Measurements from ENCODE around the gene DENND2D. TPM values are rescaled to one million over a fixed set of nuclear protein-coding genes. Genes with fewer than 3 reads are reported as not detected.

The DENND2D gene
- total RNA-seq, 1 donor from 2014 or later = 1.8 TPM

- no peaks in the 10 kb centered on the region for H3K9me3 ChIP-seq (replicated peaks)
- H3K27me3 ChIP-seq (ENCODE audit: low read depth) = peaks cover 31% of the 10 kb centered on the region
- peak overlapping the region; percentile 29 for H3K4me3 ChIP-seq
- no peak for DNase-seq
- no peaks in the 10 kb centered on the region for H3K36me3 ChIP-seq
- intact Hi-C loops (cut with micrococcal nuclease) = no loop called here
- H3K27ac ChIP-seq (replicated peaks) = peak overlapping the region; percentile 46
- TF ChIP-seq, protein P1, sequence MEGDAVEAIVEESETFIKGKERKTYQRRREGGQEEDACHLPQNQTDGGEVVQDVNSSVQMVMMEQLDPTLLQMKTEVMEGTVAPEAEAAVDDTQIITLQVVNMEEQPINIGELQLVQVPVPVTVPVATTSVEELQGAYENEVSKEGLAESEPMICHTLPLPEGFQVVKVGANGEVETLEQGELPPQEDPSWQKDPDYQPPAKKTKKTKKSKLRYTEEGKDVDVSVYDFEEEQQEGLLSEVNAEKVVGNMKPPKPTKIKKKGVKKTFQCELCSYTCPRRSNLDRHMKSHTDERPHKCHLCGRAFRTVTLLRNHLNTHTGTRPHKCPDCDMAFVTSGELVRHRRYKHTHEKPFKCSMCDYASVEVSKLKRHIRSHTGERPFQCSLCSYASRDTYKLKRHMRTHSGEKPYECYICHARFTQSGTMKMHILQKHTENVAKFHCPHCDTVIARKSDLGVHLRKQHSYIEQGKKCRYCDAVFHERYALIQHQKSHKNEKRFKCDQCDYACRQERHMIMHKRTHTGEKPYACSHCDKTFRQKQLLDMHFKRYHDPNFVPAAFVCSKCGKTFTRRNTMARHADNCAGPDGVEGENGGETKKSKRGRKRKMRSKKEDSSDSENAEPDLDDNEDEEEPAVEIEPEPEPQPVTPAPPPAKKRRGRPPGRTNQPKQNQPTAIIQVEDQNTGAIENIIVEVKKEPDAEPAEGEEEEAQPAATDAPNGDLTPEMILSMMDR (IDR thresholded peaks at IDR 0.05; ENCODE audit: borderline replicate concordance) = no peak
- H3K4me1 ChIP-seq = peaks cover 20% of the 10 kb centered on the region
Measured at GRCh38 chr1:111200802-111201161, 336 bp upstream of the DENND2D start.

DNA sequence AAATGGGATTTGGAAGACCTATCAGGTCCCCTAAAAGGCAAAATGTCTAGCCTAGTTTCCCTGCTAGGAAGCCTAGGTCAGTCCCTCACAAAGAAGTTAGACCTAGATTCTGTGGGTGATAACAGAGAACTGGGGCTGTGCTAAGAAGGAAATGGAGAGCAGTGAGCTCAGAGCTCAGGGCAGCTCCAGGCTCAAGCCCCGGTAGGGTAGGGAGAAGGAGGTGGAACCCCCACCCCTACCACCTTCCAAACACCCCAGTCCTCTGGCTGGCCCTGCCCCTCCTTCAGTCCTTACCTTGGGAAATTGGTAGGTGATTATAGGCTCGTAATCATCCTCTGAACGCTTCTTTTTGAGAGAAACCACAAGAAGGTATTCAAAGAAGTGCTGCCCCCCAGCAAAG lies 1.1 kb downstream of the DENND2D start:
- H3K4me3 ChIP-seq = peak overlapping the region; percentile 29
- H3K9me3 ChIP-seq (replicated peaks) = no peaks in the 10 kb centered on the region
- intact Hi-C loops (cut with micrococcal nuclease) = no loop called here
- TF ChIP-seq, protein P1 (IDR thresholded peaks at IDR 0.05; ENCODE audit: borderline replicate concordance) = no peak
- no peaks in the 10 kb centered on the region for H3K36me3 ChIP-seq
- H3K27me3 ChIP-seq (ENCODE audit: low read depth) = peaks cover 17% of the 10 kb centered on the region
- H3K27ac ChIP-seq (replicated peaks) = no peak overlapping the region
- no peak for DNase-seq
- peaks cover 10% of the 10 kb centered on the region for H3K4me1 ChIP-seq

DNA sequence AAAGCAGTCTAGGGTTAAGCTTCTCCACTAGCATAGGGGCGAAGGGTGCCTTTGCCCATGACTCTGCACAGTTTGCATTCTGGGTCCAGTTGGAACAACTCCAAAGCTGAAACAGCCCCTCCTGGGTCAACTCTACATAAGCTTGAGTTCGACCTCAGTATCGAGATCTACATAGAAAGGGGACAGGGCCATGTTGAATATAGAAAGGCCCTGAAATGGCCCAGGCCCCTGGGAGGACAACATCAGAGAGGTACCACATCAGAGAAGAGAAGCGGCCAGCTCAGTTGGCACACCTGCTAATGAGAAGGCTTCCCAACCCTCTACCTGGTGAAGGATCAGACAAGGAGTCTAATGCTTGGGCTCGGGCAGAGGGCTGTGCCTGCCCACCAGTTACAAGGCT lies 1.6 kb downstream of the DENND2D start:
- DNase-seq = no peak
- peak overlapping the region; percentile 29 for H3K4me3 ChIP-seq
- H3K4me1 ChIP-seq = peaks cover 9% of the 10 kb centered on the region

DNA sequence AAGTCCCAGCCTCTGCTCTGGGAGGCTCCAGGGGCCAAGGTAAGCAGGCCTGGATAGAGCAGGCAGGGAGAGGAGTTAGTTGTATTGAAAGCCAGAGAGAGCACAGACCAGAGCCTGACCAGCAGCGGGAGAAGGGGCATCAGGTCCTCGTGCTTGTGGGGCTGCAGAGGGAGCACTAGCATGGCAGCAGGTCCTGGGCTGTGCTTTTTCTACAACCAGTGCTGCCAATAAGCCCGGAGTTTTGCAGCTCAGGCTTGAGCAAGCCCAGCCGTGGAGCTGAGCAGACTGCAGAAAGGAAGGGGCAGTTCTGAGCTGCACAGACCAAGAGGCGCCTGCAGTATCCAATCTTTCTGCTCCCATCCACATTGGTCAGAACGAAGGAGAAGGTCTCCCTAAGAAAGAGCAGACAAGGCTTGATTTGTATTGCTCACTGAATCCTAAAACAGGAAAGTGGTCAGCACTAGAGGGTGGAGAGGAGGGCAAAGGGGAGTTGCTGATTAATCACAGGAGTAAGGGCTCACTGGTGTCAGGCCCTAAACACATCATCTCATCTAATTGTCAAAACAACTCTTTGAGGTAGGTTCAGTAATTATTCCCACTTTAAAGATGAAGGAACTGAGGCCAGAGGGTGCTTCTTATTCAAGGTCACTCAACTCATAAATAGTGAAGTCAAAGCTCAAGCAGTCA lies 2.7 kb downstream of the DENND2D start:
- Histone ChIP-seq H3K36me3 (no peaks in the 10 kb centered on the region), H3K4me3 (no peak overlapping the region), H3K27me3 (ENCODE audit: low read depth) (peaks cover under 1% of the 10 kb centered on the region), H3K9me3 (replicated peaks) (no peaks in the 10 kb centered on the region), H3K27ac (replicated peaks) (no peak overlapping the region), H3K4me1 (peaks cover 9% of the 10 kb centered on the region)
- no peak for DNase-seq
- intact Hi-C loops (cut with micrococcal nuclease) = no loop called here
- TF ChIP-seq, protein P1 (IDR thresholded peaks at IDR 0.05; ENCODE audit: borderline replicate concordance) = peak; percentile 16

More for the DNA sequence above, 1.6 kb downstream of the DENND2D start:
- intact Hi-C loops (cut with micrococcal nuclease) = no loop called here
- TF ChIP-seq, protein P1 (IDR thresholded peaks at IDR 0.05; ENCODE audit: borderline replicate concordance) = no peak
- no peak overlapping the region for H3K27ac ChIP-seq (replicated peaks)
- H3K27me3 ChIP-seq (ENCODE audit: low read depth) = peaks cover 12% of the 10 kb centered on the region
- no peaks in the 10 kb centered on the region for H3K9me3 ChIP-seq (replicated peaks)
- no peaks in the 10 kb centered on the region for H3K36me3 ChIP-seq

- Histone ChIP-seq H3K36me3 (no peaks in the 10 kb centered on the region), H3K27ac (replicated peaks) (no peak overlapping the region), H3K4me1 (peaks cover 10% of the 10 kb centered on the region), H3K9me3 (replicated peaks) (no peaks in the 10 kb centered on the region), H3K27me3 (ENCODE audit: low read depth) (no peaks in the 10 kb centered on the region), H3K4me3 (no peak overlapping the region)
- TF ChIP-seq, protein P1 (IDR thresholded peaks at IDR 0.05; ENCODE audit: borderline replicate concordance) = no peak
- intact Hi-C loops (cut with micrococcal nuclease) = no loop called here
- no peak for DNase-seq
Measured at GRCh38 chr1:111196213-111196612, 4.2 kb downstream of the DENND2D start.

All from left ventricle myocardium inferior (tissue), 1 donor.